ENCODE measurements around the gene TMPRSS11E.

- no peak for TF ChIP-seq FOXM1 (IDR thresholded peaks at IDR 0.05; ENCODE audit: borderline replicate concordance)
- no peak for TF ChIP-seq PKNOX1 (IDR thresholded peaks at IDR 0.05)
- no peak for TF ChIP-seq FOXA1 (IDR thresholded peaks at IDR 0.05)
- no peak for TF ChIP-seq ZNF384 (IDR thresholded peaks at IDR 0.05)
- TF ChIP-seq SP1 (IDR thresholded peaks at IDR 0.05): no peak
- no peak for TF ChIP-seq L3MBTL2 (conservative IDR thresholded peaks at IDR 0.05)
- no peak for TF ChIP-seq HDGF (IDR thresholded peaks at IDR 0.05; ENCODE audit: borderline replicate concordance)
- TF ChIP-seq LEF1 (IDR thresholded peaks at IDR 0.05; ENCODE audit: borderline replicate concordance): no peak
Observed at GRCh38 chr4:68407868-68408190, 39.4 kb upstream of the TMPRSS11E start.
